Muscle layer of colon (tissue), 2 donors: Measurements from ENCODE around the gene ZBED6.
"Not testable (repeated sequence)": the region's sequence is repeated elsewhere in the genome, so short reads cannot be mapped to it uniquely, and the experiment has no call there.

Experiments used
- H3K27ac ChIP-seq: one replicate; pipeline ENCODE4 v1.7.0; 2013; ENCODE audit warnings: low read depth, mild to moderate bottlenecking, low read length, moderate library complexity
- H3K27me3 ChIP-seq, 2 donors: one replicate each; pipeline ENCODE4 v1.7.0; 2013; ENCODE audit warnings: low read length in 2 of 2, mild to moderate bottlenecking in 2 of 2; ENCODE audit not compliant: insufficient read depth in 2 of 2, control insufficient read depth in 1 of 2
- H3K36me3 ChIP-seq: one replicate; pipeline ENCODE4 v1.7.0; 2013; ENCODE audit warnings: mild to moderate bottlenecking, low read length; ENCODE audit not compliant: insufficient read depth
- H3K4me1 ChIP-seq: one replicate; pipeline ENCODE4 v1.7.0; 2013; ENCODE audit warnings: mild to moderate bottlenecking, low read length; ENCODE audit not compliant: insufficient read depth
- H3K4me3 ChIP-seq, 2 donors: one replicate each; pipeline ENCODE4 v1.7.0; 2013; ENCODE audit warnings: low read length in 2 of 2, low read depth in 1 of 2, mild to moderate bottlenecking in 1 of 2, moderate library complexity in 1 of 2
- H3K9ac ChIP-seq: one replicate; pipeline ENCODE4 v1.7.0; 2013; ENCODE audit warnings: low read length
- H3K9me3 ChIP-seq: one replicate; pipeline ENCODE4 v1.7.0; 2013; ENCODE audit warnings: mild to moderate bottlenecking, low read length
- donor health status: abdominal sarcoma.
- donor health status: Adenocarcinoma of cecum.

The ZBED6 gene, protein sequence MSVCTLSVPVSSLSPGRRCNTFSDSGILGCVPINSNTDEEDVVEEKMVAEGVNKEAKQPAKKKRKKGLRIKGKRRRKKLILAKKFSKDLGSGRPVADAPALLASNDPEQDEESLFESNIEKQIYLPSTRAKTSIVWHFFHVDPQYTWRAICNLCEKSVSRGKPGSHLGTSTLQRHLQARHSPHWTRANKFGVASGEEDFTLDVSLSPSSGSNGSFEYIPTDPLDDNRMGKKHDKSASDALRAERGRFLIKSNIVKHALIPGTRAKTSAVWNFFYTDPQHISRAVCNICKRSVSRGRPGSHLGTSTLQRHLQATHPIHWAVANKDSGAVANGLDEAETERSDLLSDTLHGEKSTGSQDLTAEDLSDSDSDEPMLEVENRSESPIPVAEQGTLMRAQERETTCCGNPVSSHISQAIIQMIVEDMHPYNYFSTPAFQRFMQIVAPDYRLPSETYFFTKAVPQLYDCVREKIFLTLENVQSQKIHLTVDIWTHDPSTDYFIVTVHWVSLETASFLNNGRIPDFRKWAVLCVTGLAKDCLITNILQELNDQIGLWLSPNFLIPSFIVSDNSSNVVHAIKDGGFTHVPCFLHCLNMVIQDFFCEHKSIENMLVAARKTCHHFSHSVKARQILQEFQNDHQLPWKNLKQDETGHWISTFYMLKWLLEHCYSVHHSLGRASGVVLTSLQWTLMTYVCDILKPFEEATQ (N-terminal part only)

GRCh38 chr1:203795441-203796235 lies at the start of gene ZBED6, which contains the start of gene ZC3H11A:
Gene ZBED6 (plus strand): TSS chr1:203795623. CDS start chr1:203797523, 1,900 bp downstream.
Gene ZC3H11A (plus strand): TSS chr1:203795623. CDS start chr1:203817071, 21,448 bp downstream.
- no peaks in the 10 kb centered on the region for H3K36me3 ChIP-seq
- no peaks in the 10 kb centered on the region for H3K9me3 ChIP-seq
- peak within 1 kb of the TSS; percentile 84 for H3K27ac ChIP-seq
- H3K4me1 ChIP-seq, result peaks cover 44% of the 10 kb centered on the region
- H3K9ac ChIP-seq, result peak within 1 kb of the TSS; percentile 94
- H3K27me3 ChIP-seq, result no peaks in the 10 kb centered on the region
- H3K4me3 ChIP-seq, result peak within 1 kb of the TSS; percentile 70 to 97

DNA sequence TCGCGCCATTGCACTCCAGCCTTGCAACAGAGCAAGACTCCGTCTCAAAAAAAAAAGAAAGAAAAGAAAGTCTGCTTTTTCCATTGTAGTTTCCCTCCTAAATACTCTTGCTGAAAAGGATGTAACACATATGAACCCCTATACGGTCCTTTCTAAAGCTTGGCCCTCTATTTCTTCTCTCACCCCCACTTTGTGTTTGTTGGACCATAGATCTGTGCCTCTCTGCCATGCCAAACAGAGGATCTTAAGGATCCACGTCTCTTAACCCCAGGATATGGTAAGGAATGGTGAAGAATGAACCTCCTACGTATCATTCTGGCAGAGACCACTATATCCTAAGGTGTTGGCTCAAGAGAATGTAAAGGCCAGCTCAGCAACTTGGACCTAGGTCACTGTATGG lies 49.1 kb upstream of the ZBED6 start:
- H3K9me3 ChIP-seq, result no peaks in the 10 kb centered on the region
- H3K27me3 ChIP-seq, result no peaks in the 10 kb centered on the region
- H3K4me3 ChIP-seq, result no peak overlapping the region
- no peak overlapping the region for H3K9ac ChIP-seq
- peaks cover 12% of the 10 kb centered on the region for H3K36me3 ChIP-seq
- H3K27ac ChIP-seq, result no peak overlapping the region
- H3K4me1 ChIP-seq, result peaks cover 19% of the 10 kb centered on the region

DNA sequence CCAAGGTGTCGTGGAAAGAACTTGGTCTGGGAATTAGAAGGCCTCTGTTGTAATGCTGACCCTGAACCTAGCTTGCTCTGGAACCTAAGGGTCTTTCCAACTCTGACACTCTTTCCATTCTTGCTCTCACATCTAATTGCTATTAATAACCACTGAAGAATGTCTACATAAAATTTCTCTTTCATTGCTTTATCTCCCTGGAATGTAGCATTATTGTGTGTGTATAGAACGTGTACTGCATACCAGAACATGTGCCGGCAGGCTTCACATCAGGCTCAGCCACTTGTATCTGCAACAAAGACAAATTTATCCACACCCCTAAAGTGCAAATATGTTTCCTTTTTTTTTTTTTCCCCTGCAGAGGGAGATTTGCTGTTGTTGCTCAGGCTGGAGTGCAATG lies 44.4 kb upstream of the ZBED6 start:
- no peaks in the 10 kb centered on the region for H3K9me3 ChIP-seq
- H3K9ac ChIP-seq, result no peak overlapping the region
- H3K27me3 ChIP-seq, result no peaks in the 10 kb centered on the region
- H3K4me1 ChIP-seq, result no peaks in the 10 kb centered on the region
- H3K4me3 ChIP-seq, result no peak overlapping the region
- H3K36me3 ChIP-seq, result no peaks in the 10 kb centered on the region
- no peak overlapping the region for H3K27ac ChIP-seq

GRCh38 chr1:203751618-203752361 lies 43.6 kb upstream of the ZBED6 start:
- H3K27me3 ChIP-seq, H3K4me1 ChIP-seq, H3K27ac ChIP-seq: not testable (repeated sequence)

DNA sequence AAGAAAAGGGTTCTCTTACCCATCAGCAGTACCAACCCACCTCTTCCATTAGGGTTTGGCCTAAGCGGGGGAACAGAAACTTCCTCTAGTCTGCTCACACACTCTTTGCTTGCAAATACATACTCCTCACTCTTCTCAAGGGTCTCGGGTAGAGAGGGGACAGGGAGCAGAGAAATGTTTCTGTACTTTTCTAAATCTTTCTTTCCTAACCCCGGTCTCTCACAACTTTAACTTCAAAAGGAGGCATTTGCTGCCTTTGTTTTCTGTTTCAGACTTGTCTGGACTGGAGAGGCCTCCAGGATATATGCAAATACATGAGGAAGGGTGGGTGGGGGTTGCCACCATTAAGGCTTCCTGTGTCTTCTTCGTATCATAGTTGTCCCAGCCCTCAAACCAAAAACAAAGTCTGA lies 41.0 kb upstream of the ZBED6 start:
- Histone ChIP-seq H3K36me3 (no peaks in the 10 kb centered on the region), H3K9me3 (no peaks in the 10 kb centered on the region), H3K4me3 (no peak overlapping the region), H3K4me1 (no peaks in the 10 kb centered on the region), H3K27ac (no peak overlapping the region), H3K9ac (no peak overlapping the region), H3K27me3 (no peaks in the 10 kb centered on the region)

More at GRCh38 chr1:203751618-203752361, 43.6 kb upstream of the ZBED6 start:
- not testable (repeated sequence) for H3K4me3 ChIP-seq, H3K9me3 ChIP-seq, H3K36me3 ChIP-seq, H3K9ac ChIP-seq

DNA sequence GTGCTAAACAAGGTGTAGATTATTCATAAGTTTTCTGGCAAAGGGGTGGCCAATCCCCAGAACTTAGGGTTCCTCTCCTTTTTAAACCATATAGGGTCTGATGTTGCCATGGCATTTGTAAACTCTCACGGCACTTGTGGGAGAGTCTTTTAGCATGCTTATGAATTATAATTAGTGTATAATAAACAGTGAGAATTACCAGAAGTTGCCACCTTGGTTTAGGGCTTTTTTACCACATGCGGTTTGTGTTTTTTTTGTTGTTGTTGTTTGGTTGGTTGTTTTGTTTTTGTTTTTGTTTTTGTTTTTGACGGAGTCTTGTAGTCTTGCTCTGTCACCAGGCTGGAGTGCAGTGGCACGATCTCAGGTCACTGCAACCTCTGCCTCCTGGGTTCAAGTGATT lies 39.4 kb upstream of the ZBED6 start:
- Histone ChIP-seq H3K36me3 (no peaks in the 10 kb centered on the region), H3K9ac (no peak overlapping the region), H3K9me3 (no peaks in the 10 kb centered on the region), H3K4me1 (no peaks in the 10 kb centered on the region), H3K27ac (no peak overlapping the region), H3K27me3 (no peaks in the 10 kb centered on the region), H3K4me3 (no peak overlapping the region)

DNA sequence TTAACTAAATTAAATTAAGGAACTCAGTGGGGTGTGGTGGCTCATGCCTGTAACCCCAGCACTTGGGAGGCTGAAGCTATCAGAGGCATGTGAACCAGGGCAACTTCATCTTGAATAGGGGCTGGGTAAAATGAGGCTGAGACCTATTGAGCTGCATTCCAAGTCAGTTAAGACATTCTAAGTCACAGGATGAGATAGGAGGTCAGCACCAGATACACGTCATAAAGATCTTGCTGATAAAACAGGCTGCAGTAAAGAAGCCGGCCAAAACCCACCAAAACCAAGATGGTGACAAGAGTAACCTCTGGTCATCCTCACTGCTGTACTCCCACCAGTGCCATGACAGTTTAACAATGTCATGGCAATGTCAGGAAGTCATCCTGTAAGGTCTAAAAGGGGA lies 36.7 kb upstream of the ZBED6 start:
- H3K36me3 ChIP-seq, H3K4me1 ChIP-seq, H3K9ac ChIP-seq, H3K27ac ChIP-seq, H3K27me3 ChIP-seq, H3K9me3 ChIP-seq, H3K4me3 ChIP-seq: not testable (repeated sequence)

DNA sequence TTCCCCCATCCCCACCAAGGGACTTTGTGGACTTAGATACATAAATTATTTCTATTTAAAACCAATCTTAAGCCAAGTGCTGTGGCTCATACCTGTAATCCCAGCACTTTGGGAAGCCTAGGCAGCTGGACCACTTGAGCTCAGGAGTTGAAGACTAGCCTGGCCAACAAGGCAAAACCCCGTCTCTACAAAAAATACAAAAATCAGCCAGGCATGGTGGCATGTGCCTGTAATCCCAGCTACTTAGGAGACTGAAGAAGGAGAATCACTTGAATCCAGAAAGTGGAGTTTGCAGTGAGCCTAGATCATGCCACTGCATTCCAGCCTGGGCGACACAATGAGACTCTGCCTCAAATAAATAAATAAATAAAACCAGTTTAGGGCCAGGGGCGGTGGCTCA lies 34.9 kb upstream of the ZBED6 start:
- no peak overlapping the region for H3K4me3 ChIP-seq
- H3K36me3 ChIP-seq, result no peaks in the 10 kb centered on the region
- no peaks in the 10 kb centered on the region for H3K4me1 ChIP-seq
- H3K9ac ChIP-seq, result no peak overlapping the region
- no peaks in the 10 kb centered on the region for H3K27me3 ChIP-seq
- no peak overlapping the region for H3K27ac ChIP-seq
- no peaks in the 10 kb centered on the region for H3K9me3 ChIP-seq

- not testable (repeated sequence) for H3K27me3 ChIP-seq, H3K27ac ChIP-seq, H3K4me3 ChIP-seq, H3K4me1 ChIP-seq, H3K9ac ChIP-seq, H3K36me3 ChIP-seq, H3K9me3 ChIP-seq
These were observed 33.5 kb upstream of the ZBED6 start for GRCh38 chr1:203761958-203762357.

GRCh38 chr1:203763505-203763904 lies 31.9 kb upstream of the ZBED6 start:
- Histone ChIP-seq H3K27ac (no peak overlapping the region), H3K9ac (no peak overlapping the region), H3K4me1 (no peaks in the 10 kb centered on the region), H3K9me3 (no peaks in the 10 kb centered on the region), H3K36me3 (no peaks in the 10 kb centered on the region), H3K4me3 (no peak overlapping the region), H3K27me3 (no peaks in the 10 kb centered on the region)
